Stimulated activated CD8-positive, alpha-beta memory T cell treated with anti-CD3 and anti-CD28 coated beads, Interleukin-7, amount 100 ng/mL, for 1 hour (primary cell): ENCODE measurements around the gene IL18R1.
"Not testable (repeated sequence)": the region's sequence is repeated elsewhere in the genome, so short reads cannot be mapped to it uniquely, and the experiment has no call there.

Source experiments
- DNase-seq, 2 donors: peaks; one replicate each; pipeline ENCODE4 v3.0.0-alpha.2; 2020; ENCODE audit warnings: low read depth in 2 of 2

IL18R1 gene

GRCh38 chr2:102355526-102356380 is at the start of gene IL18R1:
Gene IL18R1 (plus strand): TSS chr2:102355796. CDS start chr2:102362661, 6,865 bp downstream.
- peak; percentile 32 to 48 for DNase-seq

- no peak for DNase-seq
Observed at GRCh38 chr2:102306125-102306524, 49.5 kb upstream of the IL18R1 start.

DNA sequence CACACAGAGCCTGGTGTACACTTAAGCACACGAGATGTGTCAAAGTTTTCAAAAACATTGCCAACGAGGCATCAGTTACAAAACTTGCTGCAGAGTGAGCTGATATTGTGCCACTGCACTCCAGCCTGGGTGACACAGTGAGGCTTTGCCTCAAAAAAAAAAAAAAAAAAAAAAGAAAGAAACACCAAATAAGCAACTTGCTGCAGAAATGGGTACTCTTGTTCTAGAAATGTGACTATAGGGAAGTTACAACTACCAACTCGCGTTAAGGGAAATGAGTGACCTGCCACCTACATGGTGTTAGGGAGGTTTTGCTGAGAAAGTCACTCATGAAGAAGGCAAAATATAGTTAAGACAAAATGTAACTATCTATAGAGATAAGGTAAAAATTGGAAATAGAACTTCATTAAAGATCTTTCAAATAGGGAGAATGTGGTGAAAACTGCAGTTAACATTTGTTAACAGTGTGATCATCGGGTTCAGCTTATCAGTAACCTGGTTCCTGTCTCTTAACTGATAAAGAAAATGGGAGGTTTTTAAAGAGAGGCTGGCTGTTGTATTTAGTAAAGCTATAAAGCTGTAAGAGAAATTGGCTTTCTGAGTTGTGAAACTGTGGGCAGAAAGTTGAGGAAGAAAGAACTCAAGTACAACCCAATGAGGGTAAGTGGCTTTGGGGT is 44.5 kb upstream of the IL18R1 start, which contains the start of gene IL1RL1:
IL1RL1 (plus strand) TSS at position 600 of the 677 bp plus-strand sequence. CDS start 26,702 bp downstream, outside the sequence.
- no peak for DNase-seq

DNA sequence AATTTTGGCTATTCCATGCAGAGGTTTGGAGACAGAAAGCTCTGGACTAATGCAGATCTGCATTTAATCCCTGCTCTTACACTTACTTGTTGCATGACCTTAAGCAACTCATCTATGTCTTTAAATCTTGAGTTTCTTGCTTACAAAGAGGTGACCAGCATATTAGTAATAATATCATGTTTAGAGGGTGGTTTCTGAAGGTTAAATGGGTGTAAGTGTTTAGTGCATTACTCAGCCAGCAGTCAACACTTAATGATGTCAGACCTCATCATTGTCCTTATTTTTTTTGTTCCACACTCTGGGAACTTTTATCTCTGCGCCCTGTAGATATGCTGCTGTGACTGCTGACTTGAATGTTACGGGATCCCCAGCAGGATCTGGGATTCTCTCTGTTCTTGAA is 42.6 kb upstream of the IL18R1 start:
- DNase-seq = no peak

DNA sequence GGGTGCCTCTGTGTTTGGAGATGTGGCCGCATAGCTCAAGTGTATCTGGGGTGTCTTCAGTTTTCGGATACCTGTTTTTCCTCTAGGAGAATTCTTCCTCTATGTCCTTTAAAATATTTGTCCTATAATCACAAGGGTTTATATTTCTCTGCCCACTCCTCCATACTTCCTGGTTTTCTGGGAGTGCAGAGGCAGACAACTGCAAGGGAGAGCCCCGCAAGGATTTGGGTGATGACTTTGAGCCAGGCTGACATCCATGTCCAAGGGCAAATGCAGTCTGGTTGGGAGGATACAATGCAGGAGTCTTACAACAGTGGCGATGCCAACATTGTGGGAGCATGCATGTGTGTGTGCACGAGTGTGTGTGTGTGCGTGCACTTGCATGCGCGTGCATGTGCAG is 42.1 kb upstream of the IL18R1 start:
- no peak for DNase-seq

DNA sequence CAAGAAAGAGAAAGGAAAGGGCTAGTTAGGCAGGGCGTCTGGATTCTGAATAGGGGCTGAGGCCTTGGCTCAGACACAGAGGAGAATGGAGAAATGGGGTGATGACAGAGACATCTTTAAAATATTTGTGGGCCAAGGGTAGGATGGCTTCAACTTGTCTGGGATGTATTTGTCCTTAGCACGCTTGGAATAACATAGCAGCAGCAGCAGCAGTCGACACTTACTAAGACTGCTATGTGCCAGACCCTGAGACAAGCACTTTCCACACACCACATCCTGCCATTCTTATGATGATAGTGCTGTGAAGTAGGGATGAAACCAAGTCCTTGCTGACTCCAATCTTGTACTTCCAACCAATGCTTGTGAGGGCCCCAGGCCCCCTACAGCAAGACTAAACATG is 41.6 kb upstream of the IL18R1 start:
- DNase-seq = no peak

GRCh38 chr2:102315921-102316320 is 39.7 kb upstream of the IL18R1 start:
- DNase-seq = no peak

DNA sequence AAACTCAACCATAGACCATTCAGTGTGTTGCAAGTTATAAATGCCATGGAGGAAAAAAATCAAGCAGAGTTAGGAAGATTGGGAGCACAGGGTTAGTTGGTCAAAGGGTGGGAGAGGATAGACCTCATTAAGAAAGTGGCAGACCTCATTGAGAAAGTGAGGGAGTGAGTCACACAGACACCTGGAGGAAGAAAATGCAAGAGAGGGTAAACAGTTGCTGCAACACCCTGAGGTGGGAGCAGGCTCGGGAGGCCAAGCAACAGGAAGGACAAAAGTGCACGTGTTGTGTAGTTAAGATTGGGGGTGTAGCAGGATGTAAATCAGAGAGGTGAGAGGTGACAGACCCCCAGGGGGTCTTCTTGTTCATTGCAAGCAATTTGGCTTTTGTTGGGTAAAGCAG is 37.9 kb upstream of the IL18R1 start:
- DNase-seq = no peak

GRCh38 chr2:102318437-102318836 is 37.2 kb upstream of the IL18R1 start:
- no peak for DNase-seq

- DNase-seq = no peak
Observed at GRCh38 chr2:102321941-102322719, 33.5 kb upstream of the IL18R1 start.

DNA sequence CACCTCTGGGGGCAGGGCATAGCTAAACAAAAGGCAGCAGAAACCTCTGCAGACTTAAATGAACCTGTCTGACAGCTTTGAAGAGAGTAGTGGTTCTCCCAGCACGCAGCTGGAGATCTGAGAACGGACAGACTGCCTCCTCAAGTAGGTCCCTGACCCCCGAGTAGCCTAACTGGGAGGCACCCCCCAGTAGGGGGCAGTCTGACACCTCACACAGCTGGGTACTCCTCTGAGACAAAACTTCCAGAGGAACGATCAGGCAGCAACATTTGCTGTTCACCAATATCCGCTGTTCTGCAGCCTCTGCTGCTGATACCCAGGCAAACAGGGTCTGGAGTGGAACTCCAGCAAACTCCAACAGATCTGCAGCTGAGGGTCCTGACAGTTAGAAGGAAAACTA is 30.7 kb upstream of the IL18R1 start:
- not testable (repeated sequence) for DNase-seq

GRCh38 chr2:102331311-102331980 is 24.1 kb upstream of the IL18R1 start:
- no peak for DNase-seq

DNA sequence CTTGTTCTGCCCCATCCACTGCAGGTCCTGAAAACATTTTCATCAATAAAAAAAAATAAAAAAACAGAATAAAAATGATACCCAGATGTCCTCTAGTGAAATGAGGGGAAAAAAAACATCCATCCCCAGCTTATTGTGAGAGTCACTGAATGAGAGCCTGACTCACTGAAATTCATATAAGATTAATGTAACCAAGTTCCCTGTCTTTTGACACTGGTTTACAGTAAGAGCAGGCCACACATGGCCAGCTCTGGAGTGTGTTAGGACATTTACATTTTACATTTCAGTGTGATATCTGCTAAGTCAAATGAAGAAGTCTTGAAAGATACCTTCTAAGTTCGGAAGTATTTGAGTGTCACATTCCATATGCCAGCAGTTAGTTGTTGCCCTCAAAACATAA is 21.1 kb upstream of the IL18R1 start:
- DNase-seq = no peak

- DNase-seq = no peak
Observed at GRCh38 chr2:102335871-102336366, 19.7 kb upstream of the IL18R1 start.

- DNase-seq = no peak
Observed at GRCh38 chr2:102336502-102336945, 19.1 kb upstream of the IL18R1 start.

DNA sequence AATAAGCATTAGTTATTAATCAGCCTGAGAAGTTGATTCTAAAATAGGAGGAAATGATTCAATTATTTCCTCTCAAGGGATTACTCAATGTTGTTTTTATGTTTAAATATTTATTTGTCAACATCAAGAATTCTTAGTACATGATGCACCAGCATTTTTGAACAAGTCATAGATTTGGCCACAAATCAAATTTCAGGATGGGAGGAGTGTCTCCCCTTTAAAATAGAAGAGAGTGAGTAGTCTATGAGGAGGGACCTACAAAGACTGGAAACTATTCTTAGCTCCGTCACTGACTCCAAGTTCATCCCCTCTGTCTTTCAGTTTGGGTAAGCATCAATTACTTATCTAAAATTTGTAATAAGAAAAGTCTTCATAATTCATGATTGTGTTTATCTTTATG is 18.6 kb upstream of the IL18R1 start:
- no peak for DNase-seq

DNA sequence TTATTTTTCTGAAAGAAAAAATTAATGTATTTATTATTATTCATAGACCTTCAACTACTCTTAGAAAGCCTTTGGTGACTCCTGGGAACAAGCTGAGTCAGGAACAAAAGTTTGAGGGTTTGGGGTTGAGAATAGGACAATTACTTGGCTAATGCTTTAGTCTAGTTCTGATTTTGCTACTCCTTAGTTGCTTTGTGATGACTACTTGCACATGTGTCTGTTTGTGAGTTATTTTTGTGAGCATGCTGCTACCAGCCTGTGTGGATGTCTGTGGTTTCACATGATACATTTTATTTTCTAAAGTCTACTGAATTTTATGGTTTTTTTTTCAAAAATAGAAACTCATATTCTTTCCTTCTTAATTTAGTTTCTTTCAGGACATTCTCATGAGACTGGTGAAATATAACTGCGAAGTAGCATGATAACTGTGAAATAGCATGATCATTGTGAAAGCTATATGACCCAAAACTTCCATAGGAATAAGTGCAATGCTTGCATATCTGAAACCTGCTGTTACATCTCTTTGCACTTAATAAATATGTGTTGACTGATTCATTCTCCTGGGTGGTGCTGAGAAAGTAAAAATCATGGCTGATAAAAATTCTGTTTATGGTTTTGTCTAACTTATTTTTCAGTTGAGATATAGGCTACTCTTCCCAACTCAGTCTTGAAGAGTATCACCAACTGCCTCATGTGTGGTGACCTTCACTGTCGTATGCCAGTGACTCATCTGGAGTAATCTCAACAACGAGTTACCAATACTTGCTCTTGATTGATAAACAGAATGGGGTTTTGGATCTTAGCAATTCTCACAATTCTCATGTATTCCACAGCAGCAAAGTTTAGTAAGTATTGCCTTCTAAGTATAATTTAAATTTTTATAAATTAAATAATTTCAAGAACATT is 17.9 kb upstream of the IL18R1 start:
- no peak for DNase-seq

- no peak for DNase-seq
Observed at GRCh38 chr2:102340778-102341177, 14.8 kb upstream of the IL18R1 start.

GRCh38 chr2:102342888-102343287 is 12.7 kb upstream of the IL18R1 start:
- no peak for DNase-seq

- no peak for DNase-seq
Observed at GRCh38 chr2:102344397-102344796, 11.2 kb upstream of the IL18R1 start.
